ENCODE data around the gene HSH2D. TPM values are rescaled to one million over a fixed set of nuclear protein-coding genes. Genes with fewer than 3 reads are reported as not detected.
A peak's percentile ranks its signal among the peaks of the same experiment; 100 is the strongest.
"Not testable (repeated sequence)": the region's sequence is repeated elsewhere in the genome, so short reads cannot be mapped to it uniquely, and the experiment has no call there.

HSH2D gene
- total RNA-seq, 1 donor from 2014 or later: 0.49 TPM

GRCh38 chr19:16117594-16118033, 25.9 kb upstream of the HSH2D start:
- intact Hi-C loops (cut with DNase I): no loop called here

GRCh38 chr19:16118489-16119033, 24.9 kb upstream of the HSH2D start:
- DNase-seq (ENCODE audit: missing footprints) (peak; percentile 81), ATAC-seq (peak; percentile 63)
- intact Hi-C loops (cut with DNase I): no loop called here

More at GRCh38 chr19:16117594-16118033, 25.9 kb upstream of the HSH2D start:
- ATAC-seq (no peak), DNase-seq (ENCODE audit: missing footprints) (no peak)

- ATAC-seq; intact Hi-C loops (cut with DNase I); DNase-seq (ENCODE audit: missing footprints): not testable (repeated sequence)
Measured at GRCh38 chr19:16119075-16119857, 24.2 kb upstream of the HSH2D start.

- DNase-seq (ENCODE audit: missing footprints) (no peak), ATAC-seq (no peak)
- intact Hi-C loops (cut with DNase I): no loop called here
Measured at GRCh38 chr19:16121141-16121540, 22.3 kb upstream of the HSH2D start.

- DNase-seq (ENCODE audit: missing footprints): no peak
- ATAC-seq: no peak
- intact Hi-C loops (cut with DNase I): no loop called here
Measured at GRCh38 chr19:16121967-16122366, 21.5 kb upstream of the HSH2D start.

GRCh38 chr19:16124953-16125352, 18.5 kb upstream of the HSH2D start:
- DNase-seq (ENCODE audit: missing footprints) (no peak), ATAC-seq (no peak)
- intact Hi-C loops (cut with DNase I): no loop called here

GRCh38 chr19:16125737-16126495, 17.6 kb upstream of the HSH2D start:
- no peak for ATAC-seq
- DNase-seq (ENCODE audit: missing footprints): no peak
- intact Hi-C loops (cut with DNase I): no loop called here

- intact Hi-C loops (cut with DNase I): no loop called here
Measured at GRCh38 chr19:16127080-16127479, 16.4 kb upstream of the HSH2D start.

DNA sequence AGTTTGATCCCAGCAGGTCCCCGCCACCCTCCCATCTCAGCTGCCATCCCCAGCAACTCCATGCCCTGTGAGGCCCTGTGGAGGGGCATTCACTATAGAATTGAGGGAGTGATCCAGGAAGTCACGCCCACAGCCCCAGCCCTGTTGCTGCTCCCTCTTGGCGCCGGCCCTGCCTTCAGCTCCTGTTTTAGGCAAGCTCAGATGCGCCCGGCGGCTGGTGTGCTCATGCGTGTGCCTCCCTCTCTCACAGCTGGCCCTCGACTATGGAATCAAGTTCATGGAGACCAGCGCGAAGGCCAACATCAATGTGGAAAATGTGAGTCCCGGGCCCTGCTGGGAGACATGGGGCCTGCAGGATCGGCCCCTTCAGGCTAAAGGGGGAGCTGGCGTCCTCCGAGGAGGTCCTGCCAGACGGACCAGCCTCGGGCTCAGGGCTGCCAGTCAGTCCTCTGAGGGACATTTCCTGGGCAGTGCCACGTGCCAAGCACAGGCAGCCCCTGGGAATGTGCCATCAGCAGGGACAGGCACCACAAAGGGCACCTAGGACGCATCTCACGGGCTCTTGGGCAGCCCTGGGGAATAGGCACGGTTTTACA, 15.6 kb upstream of the HSH2D start:
- no peak for ATAC-seq
- intact Hi-C loops (cut with DNase I): no loop called here
- DNase-seq (ENCODE audit: missing footprints): no peak

More at GRCh38 chr19:16127080-16127479, 16.4 kb upstream of the HSH2D start:
- ATAC-seq: no peak
- no peak for DNase-seq (ENCODE audit: missing footprints)

DNA sequence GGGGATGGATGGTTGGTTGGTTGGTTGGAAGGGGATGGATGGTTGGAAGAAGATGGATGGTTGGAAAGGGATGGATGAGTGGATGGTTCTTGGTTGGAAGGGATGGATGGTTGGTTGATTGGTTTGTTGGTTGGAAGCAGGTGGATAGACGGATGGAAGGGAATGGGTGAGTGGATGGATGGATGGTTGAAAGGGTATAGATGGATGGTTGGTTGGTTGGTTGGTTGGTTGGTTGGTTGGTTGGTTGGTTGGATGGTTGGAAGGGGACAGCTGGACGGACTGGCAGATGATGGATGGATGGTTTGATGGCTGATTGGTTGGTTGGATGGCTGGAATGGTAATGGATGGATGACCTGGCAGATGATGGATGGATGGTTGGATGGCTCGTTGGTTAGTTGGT, 11.8 kb upstream of the HSH2D start:
- ATAC-seq: no peak
- intact Hi-C loops (cut with DNase I): no loop called here
- no peak for DNase-seq (ENCODE audit: missing footprints)

GRCh38 chr19:16133818-16134217, 9.7 kb upstream of the HSH2D start:
- intact Hi-C loops (cut with DNase I): no loop called here
- DNase-seq (ENCODE audit: missing footprints): no peak
- no peak for ATAC-seq

DNA sequence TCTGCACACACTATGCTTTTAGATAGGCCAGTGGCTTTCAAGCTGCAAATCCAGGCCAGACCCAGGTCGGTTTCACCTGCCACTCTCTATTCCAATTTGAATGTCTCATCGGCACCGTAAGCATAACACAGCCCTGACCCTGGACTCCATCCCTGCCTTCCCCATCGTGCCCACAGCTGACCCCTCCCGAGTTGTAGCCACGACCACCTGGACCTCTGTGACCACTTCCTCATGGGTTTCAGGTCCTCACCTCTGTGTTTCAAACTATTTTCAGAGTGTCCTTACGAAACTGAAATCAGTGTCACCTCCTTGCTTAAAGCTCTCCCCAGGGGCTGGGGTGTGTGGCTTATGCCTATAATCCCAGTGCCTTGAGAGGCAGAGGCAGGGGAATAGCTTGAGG, 9.0 kb upstream of the HSH2D start:
- no peak for ATAC-seq

DNA sequence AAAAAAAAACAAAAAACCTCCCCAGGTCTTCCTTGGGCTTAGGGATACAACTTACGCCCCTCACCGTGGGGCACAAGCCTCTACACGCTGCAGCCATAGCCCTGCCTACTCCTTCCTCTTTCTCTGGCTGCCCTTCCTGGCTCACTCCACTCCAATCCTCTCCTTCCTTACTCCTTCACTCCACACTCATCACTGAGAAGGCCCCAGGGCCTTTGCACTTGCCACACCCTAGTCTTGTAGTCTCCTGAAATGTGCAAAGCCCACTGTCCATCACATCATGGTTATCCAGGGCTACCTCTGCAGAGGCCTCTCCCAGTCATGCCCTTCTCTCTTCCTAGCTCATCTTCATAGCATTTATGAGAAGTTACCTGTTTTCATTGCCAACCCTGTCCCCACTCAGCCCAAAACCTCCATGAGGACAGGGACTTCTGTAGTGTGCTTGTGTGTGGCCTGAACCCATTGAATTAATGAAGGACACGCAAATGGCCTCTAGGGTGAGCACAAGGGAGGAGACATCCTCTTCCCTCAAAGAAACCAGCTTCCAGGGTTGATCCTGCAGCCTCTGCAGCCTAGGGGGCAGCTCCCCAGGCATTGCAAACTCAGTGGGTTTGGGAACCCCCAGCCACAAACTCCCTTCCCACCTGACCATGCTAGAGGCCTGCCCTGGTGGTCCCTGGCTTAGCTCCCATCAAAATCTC, 7.9 kb upstream of the HSH2D start:
- intact Hi-C loops (cut with DNase I): no loop called here
- DNase-seq (ENCODE audit: missing footprints): no peak
- no peak for ATAC-seq

More for the DNA sequence above, 9.0 kb upstream of the HSH2D start:
- intact Hi-C loops (cut with DNase I): no loop called here
- DNase-seq (ENCODE audit: missing footprints): no peak

DNA sequence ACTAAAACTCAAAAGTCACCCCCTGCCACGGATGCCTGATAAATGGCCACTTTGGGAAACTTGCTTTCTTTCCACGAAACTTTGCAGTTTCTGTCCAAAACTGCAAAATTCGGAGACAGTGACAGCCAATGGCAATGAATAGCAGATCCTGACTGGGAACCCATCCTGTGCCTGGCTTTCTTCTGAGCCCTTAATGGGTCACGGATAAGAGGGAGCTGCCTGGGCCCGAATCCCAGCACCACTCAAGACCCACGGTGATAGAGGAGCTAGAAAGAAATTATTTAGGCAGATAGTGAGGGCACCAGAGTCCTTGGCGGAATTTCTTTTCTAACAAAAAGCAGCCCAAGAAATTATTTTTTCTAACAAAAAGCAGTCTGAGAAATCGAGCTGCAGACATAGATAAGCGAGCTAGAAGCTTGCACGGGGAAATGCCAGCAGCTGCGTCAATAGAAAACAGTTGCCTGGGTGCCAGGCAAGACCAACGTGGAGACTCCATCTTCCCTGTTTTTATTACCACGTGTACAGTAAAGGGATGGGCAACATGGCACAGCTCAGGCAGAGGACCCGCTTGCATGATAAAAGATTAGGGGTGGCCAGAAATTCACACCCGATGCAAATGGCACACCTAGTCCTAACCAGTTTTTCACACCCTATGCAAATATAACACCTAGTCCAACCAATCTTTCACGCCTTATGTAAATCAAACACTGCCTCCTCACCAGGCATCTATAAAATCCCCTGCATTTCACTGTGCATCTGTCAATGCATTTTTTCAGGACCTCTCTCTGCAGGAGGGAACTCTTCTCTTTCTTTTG, 7.1 kb upstream of the HSH2D start:
- DNase-seq (ENCODE audit: missing footprints) (no peak), ATAC-seq (peak; percentile 67)
- intact Hi-C loops (cut with DNase I): no loop called here

DNA sequence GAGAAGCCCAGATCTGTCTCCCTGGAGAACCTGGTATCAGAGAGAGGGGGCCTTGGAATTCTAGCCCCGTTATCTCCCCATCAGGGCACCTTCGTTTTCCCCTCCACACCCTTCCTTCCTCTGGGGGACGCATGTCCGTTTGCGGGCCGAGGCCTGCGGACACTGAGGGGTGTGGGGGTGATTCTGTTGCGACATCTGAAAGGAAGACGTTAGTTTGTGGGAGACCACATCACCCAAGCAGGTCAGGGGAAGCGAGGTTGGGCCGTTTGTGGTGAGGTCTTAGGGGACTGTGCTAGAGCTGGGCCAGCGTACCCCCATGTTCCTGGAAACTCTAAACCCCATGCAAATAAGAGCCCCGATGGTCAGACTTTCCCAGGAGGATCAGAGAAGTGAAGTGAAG, 3.7 kb upstream of the HSH2D start:
- DNase-seq (ENCODE audit: missing footprints): no peak
- intact Hi-C loops (cut with DNase I): no loop called here
- ATAC-seq: no peak

DNA sequence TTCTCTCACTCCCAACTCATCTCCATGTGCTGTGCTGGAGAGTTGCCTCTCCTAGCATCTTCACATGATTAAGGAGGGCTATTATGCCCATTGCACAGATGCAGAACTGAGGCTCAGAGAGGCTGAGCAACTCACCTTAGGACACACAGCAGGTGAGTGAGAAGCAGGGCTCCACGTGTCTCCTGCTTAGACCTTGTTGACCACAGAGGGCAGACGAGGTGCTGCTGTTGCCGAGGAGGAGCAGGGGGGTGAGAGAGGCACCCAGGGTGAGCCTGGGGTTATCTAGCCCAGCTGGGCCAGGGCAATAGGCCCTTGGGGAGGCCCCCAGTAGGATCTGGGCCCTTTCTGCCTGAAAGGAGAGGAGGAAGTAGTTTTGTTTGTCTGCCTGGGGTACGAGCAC, 2.4 kb upstream of the HSH2D start:
- DNase-seq (ENCODE audit: missing footprints) (no peak), ATAC-seq (no peak)
- intact Hi-C loops (cut with DNase I): no loop called here

GRCh38 chr19:16142032-16142580, 1.4 kb upstream of the HSH2D start:
- DNase-seq (ENCODE audit: missing footprints) (no peak), ATAC-seq (no peak)
- intact Hi-C loops (cut with DNase I): no loop called here

- no peak for DNase-seq (ENCODE audit: missing footprints)
- ATAC-seq: no peak
- intact Hi-C loops (cut with DNase I): no loop called here
Measured at GRCh38 chr19:16144216-16144581, 714 bp downstream of the HSH2D start.
